Skin epidermis (tissue), 12 donors: ENCODE data around the gene TMEFF2.

Experiments used
- H3K27ac ChIP-seq, 21 experiments: fragments of 200-600 bp; sonication (generic) in 11 of 21; one replicate each; pipeline ENCODE4 v1.5.0; 2020; ENCODE audit warnings: mild to moderate bottlenecking in 3 of 21, inconsistent platforms in 2 of 21, moderate library complexity in 2 of 21
- H3K4me3 ChIP-seq, 7 experiments: fragments of 200-600 bp; sonication (generic) in 2 of 7; one replicate each; pipeline ENCODE4 v1.5.0; 2020; ENCODE audit warnings: inconsistent platforms in 2 of 7, mild to moderate bottlenecking in 2 of 7, moderate library complexity in 1 of 7

Gene TMEFF2

DNA sequence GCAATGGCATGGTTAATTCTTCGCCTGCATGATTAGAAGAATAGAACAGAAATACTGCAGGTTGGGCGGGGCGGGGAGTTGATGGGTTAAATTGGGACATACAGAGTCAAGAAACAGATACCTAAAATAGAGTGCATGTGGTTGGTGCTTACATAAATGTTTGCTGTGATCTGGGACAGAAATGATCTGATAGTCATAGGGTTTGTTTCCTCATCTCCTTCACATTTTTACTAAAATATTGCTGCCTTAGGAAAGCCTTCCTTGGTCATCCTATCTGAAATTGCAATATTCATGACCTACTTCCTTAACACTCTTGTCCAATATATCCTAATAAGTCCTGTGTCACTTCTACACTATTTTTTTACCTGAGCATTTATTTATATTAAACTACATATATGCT lies 163.9 kb downstream of the TMEFF2 start:
- H3K27ac ChIP-seq: no peak overlapping the region
- H3K4me3 ChIP-seq: no peak overlapping the region

DNA sequence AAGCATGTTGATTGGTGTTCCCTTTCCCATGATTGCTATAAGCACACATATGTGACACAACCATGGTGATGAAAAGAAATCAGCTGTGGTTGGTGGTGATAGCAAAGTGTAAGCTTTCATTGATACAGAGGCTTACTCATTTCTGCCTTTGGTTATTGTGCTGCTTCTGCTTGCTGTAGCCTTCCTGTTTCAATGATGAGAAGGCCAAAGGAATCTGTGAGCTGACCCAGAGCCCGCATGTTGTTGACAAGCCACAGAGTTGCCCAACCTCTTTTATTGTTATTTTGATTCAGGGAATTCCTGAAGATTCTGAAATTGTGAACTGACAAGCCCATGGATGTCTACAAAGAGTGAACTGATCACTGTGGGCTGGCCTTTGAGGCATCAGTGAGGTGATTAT lies 164.4 kb downstream of the TMEFF2 start:
- no peak overlapping the region for H3K27ac ChIP-seq
- no peak overlapping the region for H3K4me3 ChIP-seq

DNA sequence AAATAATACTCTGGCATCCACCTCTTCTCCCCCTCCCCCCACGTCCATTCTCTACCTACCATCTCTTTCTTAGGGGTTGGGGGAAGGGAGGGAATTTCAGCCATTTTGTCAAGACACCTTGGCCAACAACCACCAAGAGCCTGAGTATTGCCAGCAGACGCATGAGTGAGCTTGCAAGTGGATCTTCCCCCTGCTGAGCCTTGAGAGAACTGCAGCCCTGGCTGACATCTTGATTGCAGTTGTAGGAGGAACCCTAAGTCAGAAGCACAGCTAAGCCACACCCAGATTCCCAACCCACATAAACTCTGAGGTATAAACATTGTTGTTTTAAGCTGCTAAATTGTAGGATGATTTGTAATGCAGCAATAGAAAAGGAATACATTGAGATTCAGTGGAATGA lies 165.6 kb downstream of the TMEFF2 start:
- no peak overlapping the region for H3K4me3 ChIP-seq
- H3K27ac ChIP-seq: no peak overlapping the region

DNA sequence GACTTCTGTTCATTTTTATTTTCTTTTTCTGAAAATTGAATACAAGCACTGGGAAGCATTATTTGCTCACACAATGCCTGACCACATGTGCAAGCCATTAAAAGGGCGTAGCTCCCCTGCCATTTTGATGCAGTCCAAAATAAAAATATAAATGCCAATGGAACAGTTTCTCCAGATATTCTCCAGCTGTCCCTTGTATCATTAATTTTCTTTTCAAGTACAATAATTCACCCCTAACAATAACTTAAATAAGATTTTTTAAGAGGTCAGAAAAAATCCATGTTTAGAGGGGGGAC lies 168.0 kb downstream of the TMEFF2 start:
- Histone ChIP-seq H3K27ac (peak overlapping the region in 2 of 21 experiments; percentile 21 to 39), H3K4me3 (no peak overlapping the region)

DNA sequence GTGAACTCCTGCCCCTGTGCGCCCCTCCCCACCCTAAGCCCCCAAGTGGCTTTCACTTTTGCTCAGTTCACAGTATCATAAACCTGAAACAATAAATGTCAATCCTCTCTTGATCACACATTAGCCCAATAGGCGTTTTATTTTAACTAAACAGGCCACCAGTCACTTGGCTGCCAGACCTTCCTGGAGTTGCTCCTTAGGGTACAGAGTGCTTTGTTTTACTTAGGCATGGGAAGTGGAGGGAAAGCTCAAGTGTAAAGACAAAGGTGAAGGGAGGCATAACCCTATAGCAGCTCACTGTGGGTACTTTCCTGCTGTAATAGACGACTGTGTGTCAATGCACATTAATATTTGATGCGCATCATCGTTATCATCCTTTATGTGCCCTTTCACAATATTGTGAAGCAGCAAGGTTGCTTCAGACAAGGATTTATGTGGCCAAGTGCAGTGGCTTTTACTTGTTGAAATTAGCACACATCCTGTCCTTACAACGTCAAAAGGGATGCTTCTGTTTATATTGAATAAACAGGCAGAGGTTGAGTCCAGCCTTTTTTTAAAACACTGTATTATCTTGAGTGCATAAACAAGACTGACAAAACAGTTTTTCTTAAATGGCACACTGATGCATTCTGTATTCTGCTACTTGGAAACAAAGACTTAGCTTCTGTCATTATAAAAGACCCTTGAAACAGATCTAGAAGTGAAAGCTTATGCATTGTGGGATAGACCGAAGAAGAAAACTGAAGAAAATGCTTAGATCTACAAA lies 168.5 kb downstream of the TMEFF2 start:
- H3K4me3 ChIP-seq: no peak overlapping the region
- peak overlapping the region in 3 of 21 experiments; percentile 12 to 39 (median 21) for H3K27ac ChIP-seq

DNA sequence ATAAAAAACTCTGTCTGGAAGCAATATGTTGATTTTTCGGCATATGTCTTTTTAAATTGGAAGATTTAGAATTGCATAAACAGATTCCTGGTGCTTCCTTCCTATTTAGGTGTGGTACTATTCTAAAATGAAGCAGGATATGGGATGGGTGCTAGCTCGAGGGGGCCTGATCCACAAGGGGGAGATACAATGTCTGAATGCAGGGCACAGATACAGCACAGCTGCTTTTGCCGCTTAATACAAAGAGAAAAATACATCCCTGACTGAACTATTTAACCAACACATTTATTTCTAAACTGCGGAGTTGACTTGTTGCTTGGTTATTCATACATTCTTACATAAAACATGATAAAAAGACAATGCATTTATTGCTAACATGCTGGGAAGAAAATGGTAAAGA lies 169.1 kb downstream of the TMEFF2 start:
- Histone ChIP-seq H3K4me3 (no peak overlapping the region), H3K27ac (peak overlapping the region in 1 of 21 experiments; percentile 21)

DNA sequence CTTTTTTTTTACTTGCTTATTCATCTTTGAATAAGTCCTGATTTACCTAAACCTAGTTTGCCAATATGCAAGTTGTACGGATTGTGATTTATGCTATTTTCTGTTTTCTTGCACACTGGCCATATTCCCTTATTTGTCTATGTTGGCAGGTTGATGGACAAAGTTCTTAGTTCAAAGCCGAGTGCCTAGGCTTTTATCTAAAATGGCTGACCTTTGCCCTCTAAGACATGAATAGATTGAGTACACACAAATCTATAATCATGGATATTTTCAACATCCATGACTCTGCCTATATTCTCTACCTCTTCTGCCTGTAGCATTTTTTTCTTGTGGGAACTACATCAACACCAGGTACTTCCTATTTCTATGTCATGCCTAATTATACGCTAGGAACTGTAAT lies 171.7 kb downstream of the TMEFF2 start:
- H3K27ac ChIP-seq: no peak overlapping the region
- no peak overlapping the region for H3K4me3 ChIP-seq

DNA sequence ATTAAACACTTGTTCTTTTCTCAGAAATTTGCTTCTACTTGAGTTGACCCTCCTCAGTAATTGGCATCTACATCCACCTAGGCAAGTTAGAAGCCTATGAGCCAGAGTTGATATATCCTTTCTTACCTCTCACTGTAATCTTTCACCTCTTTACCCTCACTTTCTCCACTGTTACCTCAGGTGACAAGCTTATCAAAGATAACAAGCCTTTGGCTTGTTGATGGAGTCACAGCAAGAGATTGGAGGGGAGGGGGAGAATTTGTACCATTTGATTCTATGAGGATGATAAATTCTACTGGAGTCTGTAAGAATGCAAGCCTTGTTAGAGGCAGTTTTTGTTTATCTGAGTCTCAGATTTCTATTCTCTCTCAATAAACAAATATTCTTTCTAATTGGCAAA lies 176.9 kb downstream of the TMEFF2 start:
- Histone ChIP-seq H3K27ac (no peak overlapping the region), H3K4me3 (no peak overlapping the region)

DNA sequence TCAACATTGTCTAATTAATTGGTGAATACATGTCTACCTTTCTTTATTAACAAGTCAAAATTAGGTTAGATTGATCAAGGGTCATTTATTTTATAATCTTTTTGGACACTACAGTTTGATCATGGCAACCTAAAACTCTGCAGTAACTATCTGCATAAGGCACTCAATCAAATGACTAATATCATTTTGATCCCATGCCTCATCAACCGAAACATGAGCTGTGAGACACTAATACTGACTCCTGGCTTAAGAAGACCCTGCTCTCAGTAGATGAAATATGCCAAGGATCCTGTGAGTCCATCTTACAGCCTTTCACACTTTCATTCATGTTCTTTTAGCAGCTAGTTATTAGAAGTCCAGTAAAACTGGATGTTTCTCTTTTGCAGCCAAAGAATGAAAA lies 178.5 kb downstream of the TMEFF2 start:
- H3K4me3 ChIP-seq: no peak overlapping the region
- H3K27ac ChIP-seq: no peak overlapping the region

DNA sequence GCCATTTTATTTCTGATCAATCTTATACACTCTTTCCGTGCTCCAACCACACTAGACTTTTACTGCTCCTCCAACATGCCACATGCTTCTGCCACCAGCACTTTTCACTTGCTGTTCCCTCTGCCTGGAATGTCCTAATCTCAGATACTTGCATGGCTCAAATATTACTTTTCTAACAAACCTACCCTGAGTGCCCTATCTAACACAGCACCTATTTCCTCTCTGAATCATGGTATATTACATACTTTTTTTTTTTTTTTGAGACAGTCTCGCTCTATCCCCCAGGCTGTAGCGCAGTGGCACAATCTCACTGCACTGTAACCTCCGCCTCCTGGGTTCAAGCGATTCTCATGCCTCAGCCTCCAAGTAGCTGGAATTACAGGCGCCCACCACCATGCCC lies 181.5 kb downstream of the TMEFF2 start:
- Histone ChIP-seq H3K4me3 (no peak overlapping the region), H3K27ac (no peak overlapping the region)

DNA sequence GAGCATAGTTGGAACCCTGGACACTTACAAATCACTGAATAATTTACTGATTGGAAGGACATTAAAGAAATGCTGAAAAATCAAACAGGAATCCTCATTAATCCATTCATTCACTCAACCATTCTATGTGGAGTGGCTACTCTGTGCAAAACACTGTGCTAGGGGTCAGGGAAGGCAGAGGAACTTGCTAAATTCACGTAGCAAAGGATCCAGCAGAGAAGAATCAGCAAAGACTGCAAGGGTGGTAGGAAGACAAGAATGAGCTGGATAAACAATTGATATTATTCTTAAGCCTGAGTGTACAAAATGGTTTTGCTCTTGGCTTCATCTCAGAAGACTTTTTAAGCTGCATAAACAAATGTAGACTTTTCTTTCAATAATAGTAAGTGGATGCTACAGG lies 183.5 kb downstream of the TMEFF2 start:
- no peak overlapping the region for H3K27ac ChIP-seq

DNA sequence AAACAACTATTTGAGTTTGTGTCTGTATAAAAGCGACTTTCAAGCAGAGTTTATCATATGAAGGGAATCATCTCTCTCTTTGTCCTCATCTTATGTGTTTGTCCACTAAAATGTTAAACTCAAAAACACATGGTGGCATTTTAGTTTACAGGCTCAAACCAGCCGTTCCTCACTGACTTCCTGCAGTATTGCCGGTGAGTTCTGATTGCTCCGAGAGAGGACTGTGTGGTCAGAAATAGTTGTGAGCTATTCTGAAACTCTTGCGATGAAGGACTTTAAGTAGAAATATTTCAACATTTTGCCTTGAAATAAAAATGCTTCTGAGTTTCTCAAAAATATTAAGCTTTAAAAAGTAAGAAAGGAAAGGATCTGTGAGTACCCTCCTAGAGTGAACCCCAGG lies 184.7 kb downstream of the TMEFF2 start:
- no peak overlapping the region for H3K27ac ChIP-seq
- no peak overlapping the region for H3K4me3 ChIP-seq

More for the DNA sequence above, 183.5 kb downstream of the TMEFF2 start:
- H3K4me3 ChIP-seq: no peak overlapping the region

DNA sequence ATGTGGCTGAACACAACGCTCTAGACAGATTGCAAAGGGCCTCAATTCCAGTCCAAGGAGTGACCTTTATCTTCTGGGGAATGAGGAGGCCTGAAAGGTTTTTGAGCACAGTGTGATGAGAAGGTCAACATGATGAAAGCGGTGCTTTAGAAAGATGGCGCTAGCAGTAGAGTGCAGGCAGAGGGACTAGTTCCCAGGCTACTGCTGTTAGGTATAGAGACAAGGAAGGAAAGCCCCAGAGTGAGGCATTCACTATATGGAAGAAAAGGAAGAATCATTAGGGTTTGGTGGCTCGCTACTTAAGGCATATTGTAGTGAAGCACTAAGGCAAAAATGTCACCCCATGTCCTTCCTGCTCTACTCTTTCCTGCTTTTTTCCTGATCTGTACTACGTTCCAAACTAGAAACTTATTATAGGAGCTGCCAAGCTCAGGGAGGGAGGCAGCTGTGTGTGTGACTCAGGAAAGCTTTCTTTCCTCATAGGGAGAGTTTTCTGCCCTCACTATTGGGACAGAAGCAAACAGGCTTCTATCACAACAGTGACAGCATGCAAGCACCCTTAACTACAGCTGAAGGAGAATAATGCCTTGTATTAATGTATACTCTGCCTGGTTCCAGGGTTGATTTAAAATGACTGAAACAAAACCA lies 187.0 kb downstream of the TMEFF2 start:
- H3K4me3 ChIP-seq: no peak overlapping the region

DNA sequence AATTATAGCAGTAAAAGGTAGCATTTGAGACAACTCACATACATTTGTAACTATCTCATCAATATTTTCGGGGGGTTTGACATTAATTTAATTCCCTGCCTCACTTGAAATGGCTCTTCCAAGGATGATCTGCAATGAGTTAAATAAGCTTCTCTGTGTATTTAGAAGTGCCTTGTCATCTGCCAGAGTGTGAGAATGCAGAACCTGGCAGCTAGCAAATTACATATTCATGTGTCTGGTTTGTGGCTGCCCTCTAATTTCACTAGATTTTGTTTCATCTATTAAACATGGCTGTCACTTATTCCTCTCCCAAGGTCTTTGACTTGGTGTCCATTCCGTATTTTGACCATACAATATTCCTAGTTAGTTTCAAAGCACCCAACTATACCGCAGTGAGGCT lies 189.5 kb downstream of the TMEFF2 start:
- Histone ChIP-seq H3K4me3 (no peak overlapping the region), H3K27ac (no peak overlapping the region)

More for the DNA sequence above, 187.0 kb downstream of the TMEFF2 start:
- H3K27ac ChIP-seq: no peak overlapping the region

DNA sequence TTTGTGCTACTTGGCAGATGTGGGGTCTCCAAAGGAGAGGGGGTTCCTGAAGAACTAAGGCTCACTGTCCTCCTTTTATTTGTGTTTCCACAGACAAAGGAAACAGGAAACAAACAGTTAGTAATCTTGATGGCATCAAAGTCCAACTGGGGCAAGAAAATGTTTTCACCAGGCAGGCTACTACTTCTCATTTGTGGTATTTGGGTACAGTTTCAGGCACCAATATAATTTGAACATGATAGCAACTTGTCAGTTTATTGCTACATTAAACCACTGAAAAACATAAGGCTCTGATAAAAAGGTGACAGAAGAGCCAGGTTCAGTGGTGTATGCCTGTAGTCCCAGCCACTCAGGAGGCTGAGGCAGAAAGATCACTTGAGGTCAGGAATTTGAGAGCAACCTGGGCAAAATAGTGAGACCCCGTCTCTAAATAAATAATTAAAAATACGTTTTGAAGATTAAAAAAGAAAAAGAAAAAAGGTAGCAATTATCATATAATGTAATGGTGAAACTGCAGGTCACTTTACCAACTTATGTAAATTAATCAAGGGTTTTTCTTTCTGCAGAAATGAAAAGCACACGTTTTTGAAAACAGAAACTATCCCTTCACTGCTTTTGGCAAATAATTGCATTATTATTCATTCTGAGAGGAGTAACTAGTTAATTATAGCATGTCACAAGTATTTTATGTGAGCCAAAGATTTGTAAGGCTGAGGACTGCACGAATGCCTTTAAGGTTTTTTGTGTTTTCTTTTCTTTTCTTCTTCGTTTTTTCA lies 190.4 kb downstream of the TMEFF2 start:
- Histone ChIP-seq H3K27ac (no peak overlapping the region), H3K4me3 (no peak overlapping the region)

DNA sequence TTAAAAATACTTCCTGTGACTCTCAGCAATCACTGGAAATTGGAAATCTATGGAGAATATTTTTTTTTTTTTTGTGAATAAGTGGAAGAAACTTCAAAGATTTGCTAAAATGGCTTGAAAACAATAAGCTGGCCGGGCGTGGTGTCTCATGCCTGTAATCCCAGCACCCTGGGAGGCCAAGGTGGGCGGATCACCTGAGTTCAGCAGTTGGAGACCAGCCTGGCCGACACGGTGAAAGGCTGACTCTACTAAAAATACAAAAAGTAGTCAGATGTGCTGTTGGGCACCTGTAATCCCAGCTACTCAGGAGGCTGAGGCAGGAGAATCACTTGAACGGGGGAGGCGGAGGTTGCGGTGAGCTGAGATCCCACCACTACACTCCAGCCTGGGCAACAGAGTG lies 192.3 kb downstream of the TMEFF2 start:
- Histone ChIP-seq H3K4me3 (no peak overlapping the region), H3K27ac (no peak overlapping the region)

DNA sequence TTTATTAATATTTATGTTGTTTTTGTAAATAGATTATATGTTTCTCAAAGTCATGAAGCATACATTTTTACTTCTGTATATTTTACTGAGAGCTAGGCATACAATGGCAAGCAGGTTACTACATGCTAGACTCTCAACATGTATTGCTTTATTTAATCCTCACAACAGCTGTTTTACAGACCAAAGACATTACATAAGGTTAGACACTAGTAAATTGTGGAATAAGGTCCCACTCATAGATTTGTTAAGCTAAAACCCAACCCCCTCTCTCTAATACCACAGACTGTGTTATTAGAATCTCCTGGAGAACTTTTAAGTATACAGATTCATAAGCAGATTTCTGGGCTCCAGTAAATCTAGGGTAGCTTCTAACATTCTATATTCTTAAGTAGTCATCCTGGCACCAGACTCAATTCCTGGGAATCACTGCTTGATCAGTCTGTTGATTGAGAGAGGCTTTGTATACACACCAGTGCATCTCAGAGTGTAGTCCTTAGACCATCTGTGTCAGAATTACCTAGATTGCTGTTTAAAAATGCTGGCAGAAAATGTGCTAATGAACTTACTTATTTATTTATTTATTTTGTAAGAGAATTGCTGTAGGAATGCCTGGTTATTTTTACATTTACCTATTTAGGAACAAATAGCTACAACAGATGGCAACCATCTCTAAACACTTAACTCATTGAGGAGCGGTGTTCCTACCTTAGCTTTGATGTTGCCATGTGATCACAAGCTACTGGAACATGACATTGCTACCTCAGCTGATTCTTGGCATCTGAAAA lies 194.3 kb downstream of the TMEFF2 start:
- H3K27ac ChIP-seq: no peak overlapping the region

DNA sequence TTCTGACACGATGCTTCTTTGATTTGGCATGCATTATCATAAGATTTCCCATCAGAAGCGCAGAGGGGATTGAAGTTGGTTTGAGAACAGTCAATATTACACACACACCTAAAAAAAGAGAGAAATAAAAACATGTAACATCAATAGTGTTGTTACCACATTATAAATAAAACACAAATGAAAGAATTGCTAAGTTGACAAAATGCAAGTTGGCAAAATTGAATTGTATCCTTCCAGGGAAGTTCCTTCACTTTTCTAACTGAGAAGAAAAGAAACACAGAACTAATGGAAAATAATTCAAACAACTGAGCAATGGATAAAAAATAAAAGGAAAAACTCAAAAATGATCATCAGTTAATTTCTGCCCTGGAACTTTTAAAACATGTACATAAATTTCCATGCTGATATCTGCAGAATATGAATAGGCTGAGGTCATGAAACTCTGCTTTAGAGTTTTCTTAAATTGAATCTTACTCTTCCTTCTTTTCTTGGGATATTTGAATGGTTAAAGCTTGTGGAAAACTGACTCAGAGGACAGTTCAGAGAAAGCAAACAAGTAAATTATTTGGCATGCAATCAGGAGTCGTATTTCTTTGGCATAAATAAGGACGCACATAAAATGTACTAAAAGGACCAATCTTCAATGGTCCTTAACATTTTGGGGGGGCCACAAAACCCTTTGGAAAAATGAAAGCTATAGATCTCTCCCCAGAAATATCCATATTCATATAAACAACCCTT lies 195.5 kb downstream of the TMEFF2 start:
- Histone ChIP-seq H3K4me3 (no peak overlapping the region), H3K27ac (no peak overlapping the region)

More for the DNA sequence above, 194.3 kb downstream of the TMEFF2 start:
- no peak overlapping the region for H3K4me3 ChIP-seq

DNA sequence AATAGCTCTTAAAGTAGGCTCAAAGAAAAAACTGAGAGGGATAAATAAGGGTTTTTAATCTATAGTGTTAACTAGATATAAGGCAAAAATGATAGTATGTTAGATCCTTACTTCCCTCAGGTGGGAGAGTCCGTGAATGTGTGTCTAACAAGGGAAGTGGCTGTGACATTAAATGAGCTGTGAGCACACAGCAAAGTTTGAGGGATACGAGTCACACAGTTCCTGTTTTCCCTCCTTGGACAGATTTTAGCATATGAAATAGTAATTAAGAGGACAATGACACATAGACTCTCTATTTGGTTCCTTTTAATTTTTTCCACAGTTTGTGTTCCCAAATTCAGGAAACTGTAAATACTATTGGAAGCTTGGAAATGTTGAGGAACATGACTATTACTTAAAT lies 199.4 kb downstream of the TMEFF2 start:
- Histone ChIP-seq H3K4me3 (no peak overlapping the region), H3K27ac (no peak overlapping the region)

DNA sequence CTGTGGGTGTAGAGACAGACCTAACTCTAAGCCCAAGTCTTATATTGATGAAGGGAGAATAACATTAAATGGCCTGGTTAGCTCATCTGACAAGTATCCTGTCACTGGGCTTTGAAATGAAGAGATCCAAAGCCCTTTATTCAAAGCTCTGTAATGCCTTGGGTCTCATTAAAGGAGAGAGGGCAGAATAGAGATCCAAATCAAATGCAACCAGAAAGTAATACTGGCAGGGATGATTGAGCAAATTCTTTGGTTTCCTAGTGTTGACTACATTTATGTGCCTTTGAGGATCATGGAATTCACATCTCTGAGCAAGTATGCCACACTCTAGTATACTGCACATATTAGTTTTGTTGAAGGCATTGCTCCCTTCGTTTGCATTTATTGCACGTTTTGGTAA lies 200.0 kb downstream of the TMEFF2 start:
- Histone ChIP-seq H3K4me3 (no peak overlapping the region), H3K27ac (no peak overlapping the region)
